Hepatocyte (in vitro differentiated cells): ENCODE results near the gene SHISA6. TPM values are rescaled to one million over a fixed set of nuclear protein-coding genes. Genes with fewer than 3 reads are reported as not detected.

ENCODE experiments used
- DNase-seq: peaks from one replicate; pipeline ENCODE4 v3.0.0-alpha.2; 2016; ENCODE audit warnings: low spot score
- H2AFZ ChIP-seq: fragments of 200-600 bp; sonication (generic); 2 replicates; pipeline ENCODE4 v1.6.0; 2016; ENCODE audit warnings: antibody characterized with exemption, mild to moderate bottlenecking
- H3K27ac ChIP-seq: fragments of 200-600 bp; sonication (generic); 2 replicates; pipeline ENCODE4 v1.5.1; 2016; ENCODE audit warnings: mild to moderate bottlenecking
- H3K27me3 ChIP-seq: fragments of 200-600 bp; sonication (generic); 2 replicates; pipeline ENCODE4 v1.6.1; 2016
- H3K36me3 ChIP-seq: fragments of 200-600 bp; sonication (generic); replicated peaks from 2 replicates; pipeline ENCODE4 v1.5.1; 2016; ENCODE audit warnings: low read depth; ENCODE audit not compliant: insufficient read depth
- H3K4me1 ChIP-seq: fragments of 200-600 bp; sonication (generic); 2 replicates; pipeline ENCODE4 v1.5.1; 2016; ENCODE audit warnings: mild to moderate bottlenecking, moderate library complexity; ENCODE audit not compliant: insufficient read depth
- H3K4me2 ChIP-seq: fragments of 200-600 bp; sonication (generic); 2 replicates; pipeline ENCODE4 v1.6.0; 2016
- H3K4me3 ChIP-seq: fragments of 200-600 bp; sonication (generic); 2 replicates; pipeline ENCODE4 v1.5.1; 2016; ENCODE audit warnings: mild to moderate bottlenecking
- H3K79me2 ChIP-seq: fragments of 200-600 bp; sonication (generic); 2 replicates; pipeline ENCODE4 v1.6.0; 2017; ENCODE audit warnings: mild to moderate bottlenecking
- H3K9me2 ChIP-seq: fragments of 200-600 bp; sonication (generic); replicated peaks from 2 replicates; pipeline ENCODE4 v1.6.0; 2017; ENCODE audit warnings: mild to moderate bottlenecking; ENCODE audit not compliant: insufficient read depth
- H3K9me3 ChIP-seq: fragments of 200-600 bp; sonication (generic); 2 replicates; pipeline ENCODE4 v1.5.1; 2016; ENCODE audit warnings: low read depth, mild to moderate bottlenecking
- H4K20me1 ChIP-seq: fragments of 200-600 bp; sonication (generic); 2 replicates; pipeline ENCODE4 v1.6.0; 2016; ENCODE audit warnings: mild to moderate bottlenecking; ENCODE audit not compliant: insufficient read depth, poor library complexity, severe bottlenecking
- EZH2 ChIP-seq: fragments of 200-600 bp; sonication (generic); IDR thresholded peaks from 2 replicates; pipeline ENCODE4 v1.6.1; 2016; ENCODE audit warnings: antibody characterized with exemption, mild to moderate bottlenecking, borderline replicate concordance
- EZH2phosphoT487 ChIP-seq: fragments of 200-600 bp; sonication (generic); IDR thresholded peaks from one replicate; pipeline ENCODE4 v1.6.1; 2018; ENCODE audit warnings: antibody characterized with exemption, mild to moderate bottlenecking, low read depth, moderate library complexity; ENCODE audit not compliant: unreplicated experiment, severe bottlenecking
- WGBS: methylation state at CpG from one replicate; pipeline ENCODE4 v1.1.6; 2016; ENCODE audit warnings: low lambda C conversion rate; ENCODE audit errors: missing lambda C conversion rate; 5-methylcytosine and 5-hydroxymethylcytosine counted together
- polyA plus RNA-seq: library from polyadenylated mRNA; unstranded; fragments of >200 nt; fragmentation: Nextera tagmentation; extraction: Ambion mirVana; gene quantifications from 2 replicates; pipeline ENCODE4 v1.2.1, GENCODE V29; 2016
- total RNA-seq: library from RNA; depleted of rRNA; stranded (reverse); fragments of >200 nt; gene quantifications from 2 replicates; pipeline ENCODE4 v1.2.3, GENCODE V29; 2014
- TF ChIP-seq, protein P1 (sequence below): fragments of 200-600 bp; sonication (generic); IDR thresholded peaks from 2 replicates; pipeline ENCODE4 v1.5.1; 2016; ENCODE audit warnings: antibody characterized with exemption, mild to moderate bottlenecking; ENCODE audit not compliant: poor library complexity

Gene SHISA6
- total and polyA plus RNA-seq, 2 experiments from 2014 or later: 0.21 to 0.80 TPM

DNA sequence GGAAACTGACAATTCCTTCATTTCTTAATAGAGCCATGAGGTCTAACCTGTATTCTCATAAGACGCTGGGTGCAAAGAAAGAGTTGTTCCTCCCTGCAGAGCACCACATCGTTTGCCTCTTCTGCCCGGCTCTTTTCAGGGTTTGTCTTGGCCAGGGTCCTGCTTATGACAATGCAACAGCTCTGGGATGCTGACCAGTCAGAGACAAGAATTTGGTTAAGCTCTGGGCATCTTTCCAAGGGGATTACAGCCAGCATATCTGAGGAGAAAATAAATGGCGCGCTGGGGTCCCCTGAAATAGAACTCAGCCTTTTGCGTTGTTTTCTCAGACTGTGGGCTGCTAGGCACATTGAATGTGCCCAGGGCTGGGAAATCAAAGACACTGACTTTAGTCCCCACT lies 128.6 kb downstream of the SHISA6 start:
- no peaks in the 10 kb centered on the region for H3K9me3 ChIP-seq
- no peaks in the 10 kb centered on the region for H3K79me2 ChIP-seq
- no peaks in the 10 kb centered on the region for H4K20me1 ChIP-seq
- H3K4me2 ChIP-seq: no peak overlapping the region
- no peaks in the 10 kb centered on the region for H3K27me3 ChIP-seq
- WGBS: 77% methylated on average over 6 of the region's 6 CpGs
- DNase-seq: peak; percentile 28
- H3K4me3 ChIP-seq: no peak overlapping the region
- H3K9me2 ChIP-seq: no peaks in the 10 kb centered on the region
- no peaks in the 10 kb centered on the region for H3K36me3 ChIP-seq
- no peak for TF ChIP-seq EZH2phosphoT487
- TF ChIP-seq EZH2: no peak
- TF ChIP-seq, protein P1, sequence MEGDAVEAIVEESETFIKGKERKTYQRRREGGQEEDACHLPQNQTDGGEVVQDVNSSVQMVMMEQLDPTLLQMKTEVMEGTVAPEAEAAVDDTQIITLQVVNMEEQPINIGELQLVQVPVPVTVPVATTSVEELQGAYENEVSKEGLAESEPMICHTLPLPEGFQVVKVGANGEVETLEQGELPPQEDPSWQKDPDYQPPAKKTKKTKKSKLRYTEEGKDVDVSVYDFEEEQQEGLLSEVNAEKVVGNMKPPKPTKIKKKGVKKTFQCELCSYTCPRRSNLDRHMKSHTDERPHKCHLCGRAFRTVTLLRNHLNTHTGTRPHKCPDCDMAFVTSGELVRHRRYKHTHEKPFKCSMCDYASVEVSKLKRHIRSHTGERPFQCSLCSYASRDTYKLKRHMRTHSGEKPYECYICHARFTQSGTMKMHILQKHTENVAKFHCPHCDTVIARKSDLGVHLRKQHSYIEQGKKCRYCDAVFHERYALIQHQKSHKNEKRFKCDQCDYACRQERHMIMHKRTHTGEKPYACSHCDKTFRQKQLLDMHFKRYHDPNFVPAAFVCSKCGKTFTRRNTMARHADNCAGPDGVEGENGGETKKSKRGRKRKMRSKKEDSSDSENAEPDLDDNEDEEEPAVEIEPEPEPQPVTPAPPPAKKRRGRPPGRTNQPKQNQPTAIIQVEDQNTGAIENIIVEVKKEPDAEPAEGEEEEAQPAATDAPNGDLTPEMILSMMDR: no peak
- H2AFZ ChIP-seq: no peak overlapping the region
- no peak overlapping the region for H3K27ac ChIP-seq
- H3K4me1 ChIP-seq: no peaks in the 10 kb centered on the region

- Histone ChIP-seq H3K27me3 (no peaks in the 10 kb centered on the region), H2AFZ (no peak overlapping the region), H3K9me3 (no peaks in the 10 kb centered on the region), H3K9me2 (no peaks in the 10 kb centered on the region), H3K27ac (no peak overlapping the region), H3K4me1 (no peaks in the 10 kb centered on the region), H4K20me1 (no peaks in the 10 kb centered on the region), H3K4me2 (no peak overlapping the region), H3K4me3 (no peak overlapping the region), H3K79me2 (no peaks in the 10 kb centered on the region), H3K36me3 (no peaks in the 10 kb centered on the region)
- TF ChIP-seq, protein P1: no peak
- TF ChIP-seq EZH2phosphoT487: no peak
- DNase-seq: no peak
- 73% methylated on average over 3 of the region's 3 CpGs for WGBS
Observed at GRCh38 chr17:11372692-11373091, 131.7 kb downstream of the SHISA6 start.

DNA sequence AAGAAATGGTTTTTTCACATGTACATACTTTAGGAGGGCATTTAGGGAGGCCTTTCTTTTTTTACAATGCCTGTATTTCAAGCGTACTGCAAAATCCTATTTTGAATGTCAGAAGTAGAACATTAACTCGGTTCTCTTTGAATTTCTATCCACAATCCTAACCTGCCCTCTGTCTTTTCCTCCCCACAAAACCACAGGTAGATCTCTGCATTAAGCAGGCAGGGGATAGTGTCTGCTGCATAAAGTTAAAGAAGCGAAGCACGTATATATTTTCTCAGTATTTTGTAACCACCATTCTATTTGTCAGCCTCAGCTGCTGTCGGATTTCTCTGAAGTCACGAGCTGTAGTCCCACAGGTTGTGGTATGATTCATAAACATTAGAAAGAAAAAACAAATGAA lies 137.5 kb downstream of the SHISA6 start:
- Histone ChIP-seq H3K36me3 (no peaks in the 10 kb centered on the region), H3K27me3 (no peaks in the 10 kb centered on the region), H3K4me1 (no peaks in the 10 kb centered on the region), H3K9me3 (no peaks in the 10 kb centered on the region), H3K4me2 (no peak overlapping the region), H3K9me2 (no peaks in the 10 kb centered on the region), H3K4me3 (no peak overlapping the region), H2AFZ (no peak overlapping the region), H3K79me2 (no peaks in the 10 kb centered on the region), H3K27ac (no peak overlapping the region), H4K20me1 (no peaks in the 10 kb centered on the region)
- WGBS: 74% methylated on average over 6 of the region's 6 CpGs
- no peak for DNase-seq
- TF ChIP-seq, protein P1: no peak
- no peak for TF ChIP-seq EZH2
- TF ChIP-seq EZH2phosphoT487: no peak

DNA sequence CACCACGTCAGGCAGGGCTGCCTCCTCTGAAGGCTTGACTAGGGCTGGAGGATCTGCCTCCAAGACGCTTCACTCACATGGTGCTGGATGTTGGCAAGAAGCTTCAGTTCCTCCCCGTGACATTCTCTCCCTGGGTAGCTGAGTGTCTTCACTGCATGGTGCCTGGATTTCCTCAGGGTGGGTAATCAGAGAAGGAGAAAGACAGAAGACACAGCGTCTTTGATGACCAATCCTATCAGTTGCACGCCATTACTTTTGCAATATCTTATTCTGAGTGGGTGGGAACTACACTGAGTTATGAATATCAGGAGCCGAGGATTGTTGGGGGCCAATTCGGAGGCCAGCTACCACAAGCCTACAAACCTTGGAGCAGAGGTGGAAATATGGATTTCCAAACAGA lies 139.7 kb downstream of the SHISA6 start:
- Histone ChIP-seq H3K9me3 (no peaks in the 10 kb centered on the region), H3K79me2 (no peaks in the 10 kb centered on the region), H2AFZ (no peak overlapping the region), H4K20me1 (no peaks in the 10 kb centered on the region), H3K27me3 (no peaks in the 10 kb centered on the region), H3K27ac (no peak overlapping the region), H3K36me3 (no peaks in the 10 kb centered on the region), H3K4me2 (no peak overlapping the region), H3K4me3 (no peak overlapping the region), H3K9me2 (no peaks in the 10 kb centered on the region), H3K4me1 (no peaks in the 10 kb centered on the region)
- TF ChIP-seq, protein P1: no peak
- TF ChIP-seq EZH2 (no peak), EZH2phosphoT487 (no peak)
- no peak for DNase-seq
- WGBS: 90% methylated on average over 7 of the region's 7 CpGs
